Measurements from ENCODE around the gene CNTNAP2. TPM values are rescaled to one million over a fixed set of nuclear protein-coding genes. Genes with fewer than 3 reads are reported as not detected.

CNTNAP2 gene
- total RNA-seq, 4 donors from 2014 or later = 0.42 TPM; not detected in 3

GRCh38 chr7:146735992-146736391, 619.4 kb downstream of the CNTNAP2 start:
- no peaks in the 10 kb centered on the region for H3K4me1 ChIP-seq
- no peaks in the 10 kb centered on the region for H3K27me3 ChIP-seq
- peaks cover 0 to 23% (median 4%) of the 10 kb centered on the region in 4 donors for H3K9me3 ChIP-seq
- TF ChIP-seq CTCF (IDR thresholded peaks at IDR 0.05) (no peak), POLR2A (IDR thresholded peaks at IDR 0.05) (no peak), EP300 (IDR thresholded peaks at IDR 0.05) (no peak)
- no peak overlapping the region for H3K27ac ChIP-seq
- 72 to 78% methylated on average over 2 of the region's 2 CpGs for WGBS, 2 donors
- H3K4me3 ChIP-seq = no peak overlapping the region
- H3K36me3 ChIP-seq = no peaks in the 10 kb centered on the region
- DNase-seq (ENCODE audit: low spot score in 2 of 2) = no peak

GRCh38 chr7:146736446-146737190, 620.0 kb downstream of the CNTNAP2 start:
- 69 to 73% methylated on average over 5 of the region's 5 CpGs for WGBS, 2 donors
- TF ChIP-seq CTCF (IDR thresholded peaks at IDR 0.05) (no peak), POLR2A (IDR thresholded peaks at IDR 0.05) (no peak), EP300 (IDR thresholded peaks at IDR 0.05) (no peak)
- no peak overlapping the region for H3K27ac ChIP-seq
- DNase-seq (ENCODE audit: low spot score in 2 of 2) = no peak
- H3K36me3 ChIP-seq = no peaks in the 10 kb centered on the region
- H3K4me1 ChIP-seq = no peaks in the 10 kb centered on the region
- H3K27me3 ChIP-seq = no peaks in the 10 kb centered on the region
- H3K4me3 ChIP-seq = no peak overlapping the region
- H3K9me3 ChIP-seq = peaks cover 0 to 29% (median 4%) of the 10 kb centered on the region in 4 donors

GRCh38 chr7:146740039-146740438, 623.4 kb downstream of the CNTNAP2 start:
- whole genome bisulfite sequencing, 2 donors = 97 to 100% methylated on average over 1 of the region's 1 CpG
- Histone ChIP-seq H3K4me3 (no peak overlapping the region), H3K27me3 (no peaks in the 10 kb centered on the region), H3K4me1 (no peaks in the 10 kb centered on the region), H3K9me3 (peaks cover 0 to 29% (median 4%) of the 10 kb centered on the region in 4 donors), H3K36me3 (no peaks in the 10 kb centered on the region), H3K27ac (no peak overlapping the region)
- DNase-seq (ENCODE audit: low spot score in 2 of 2) = no peak
- TF ChIP-seq POLR2A (IDR thresholded peaks at IDR 0.05) (no peak), EP300 (IDR thresholded peaks at IDR 0.05) (no peak), CTCF (IDR thresholded peaks at IDR 0.05) (no peak)

GRCh38 chr7:146741911-146742310, 625.3 kb downstream of the CNTNAP2 start:
- TF ChIP-seq CTCF (IDR thresholded peaks at IDR 0.05) = no peak
- H3K4me3 ChIP-seq = no peak overlapping the region
- H3K27me3 ChIP-seq = no peaks in the 10 kb centered on the region
- H3K36me3 ChIP-seq = no peaks in the 10 kb centered on the region
- DNase-seq (ENCODE audit: low spot score in 2 of 2) = no peak
- H3K9me3 ChIP-seq = peaks cover 0 to 29% (median 4%) of the 10 kb centered on the region in 4 donors
- H3K27ac ChIP-seq = no peak overlapping the region
- no peaks in the 10 kb centered on the region for H3K4me1 ChIP-seq

- Histone ChIP-seq H3K4me1 (no peaks in the 10 kb centered on the region), H3K27ac (no peak overlapping the region), H3K36me3 (no peaks in the 10 kb centered on the region), H3K4me3 (no peak overlapping the region), H3K9me3 (no peaks in the 10 kb centered on the region), H3K27me3 (no peaks in the 10 kb centered on the region)
- TF ChIP-seq POLR2A (IDR thresholded peaks at IDR 0.05) (no peak), EP300 (IDR thresholded peaks at IDR 0.05) (no peak), CTCF (IDR thresholded peaks at IDR 0.05) (no peak)
- DNase-seq (ENCODE audit: low spot score in 2 of 2) = no peak
- WGBS, 2 donors = 46 to 68% methylated on average over 1 of the region's 1 CpG
Observed at GRCh38 chr7:146754385-146754784, 637.8 kb downstream of the CNTNAP2 start.

Data from tibial nerve (tissue), 4 donors.